Femur (tissue), 1 donor: Measurements from ENCODE around the gene MGRN1.
"Not testable (repeated sequence)": the region's sequence is repeated elsewhere in the genome, so short reads cannot be mapped to it uniquely, and the experiment has no call there.

ENCODE experiments used
- DNase-seq: peaks from one replicate; pipeline ENCODE4 v3.0.0-alpha.2; 2017

The MGRN1 gene

DNA sequence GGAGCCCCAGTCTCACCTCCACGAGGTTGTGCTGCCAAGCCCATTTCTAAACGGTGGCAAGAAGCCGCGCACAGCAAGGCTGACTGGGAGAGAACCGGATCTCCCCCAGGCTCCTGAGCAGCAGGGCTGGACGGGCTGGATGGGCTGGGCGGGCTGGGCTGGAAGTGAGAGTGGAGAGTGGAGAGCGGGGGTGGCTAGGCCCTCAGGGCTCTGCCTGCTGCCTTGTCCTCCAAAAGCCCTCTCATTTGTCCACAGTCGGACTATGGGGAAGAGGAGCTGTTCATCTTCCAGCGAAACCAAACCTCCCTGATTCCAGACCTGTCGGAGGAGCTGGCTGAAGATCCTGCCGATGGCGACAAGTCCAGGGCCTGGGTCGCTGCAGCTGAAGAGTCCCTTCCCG, 112.9 kb downstream of the MGRN1 start:
- no peak for DNase-seq

DNA sequence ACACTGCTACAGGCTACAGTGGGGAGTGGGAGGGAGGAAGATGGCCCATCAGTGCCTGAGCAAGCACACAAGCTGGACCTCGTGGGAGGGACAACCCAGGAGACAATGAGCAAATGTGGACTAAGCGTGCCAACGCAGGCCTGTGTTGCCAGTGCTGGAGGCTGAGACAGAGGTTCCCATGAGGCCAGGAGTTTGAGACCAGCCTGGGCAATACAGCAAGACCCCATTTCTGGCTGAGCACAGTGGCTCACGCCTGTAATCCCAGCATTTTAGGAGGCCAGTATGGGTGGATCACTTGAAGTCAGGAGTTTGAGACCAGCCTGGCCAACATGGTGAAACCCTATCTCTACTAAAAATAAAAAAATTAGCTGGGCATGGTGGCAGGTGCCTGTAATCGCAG, 113.7 kb downstream of the MGRN1 start:
- DNase-seq: not testable (repeated sequence)
